HepG2 (cell line): Measurements from ENCODE around the gene ACSL1. TPM values are rescaled to one million over a fixed set of nuclear protein-coding genes. Genes with fewer than 3 reads are reported as not detected.

Experiments
- ETV5 ChIP-seq: IDR thresholded peaks from 2 replicates; pipeline ENCODE4 v1.6.1; 2018; ENCODE audit warnings: missing biosample characterization, missing genetic modification reagents, inconsistent platforms, borderline replicate concordance
- FOXJ3 ChIP-seq: sonication (generic); formaldehyde crosslinking; IDR thresholded peaks from 2 replicates; pipeline ENCODE4 v1.4.0; 2020; ENCODE audit warnings: missing genetic modification reagents, mild to moderate bottlenecking, borderline replicate concordance
- HHEX ChIP-seq: IDR thresholded peaks from 2 replicates; pipeline ENCODE4 v1.6.1; 2016; ENCODE audit warnings: control low read depth
- HMG20A ChIP-seq: IDR thresholded peaks from 2 replicates; pipeline ENCODE4 v1.6.1; 2016; ENCODE audit warnings: borderline replicate concordance
- HNF4A ChIP-seq: sonication (generic); formaldehyde crosslinking; IDR thresholded peaks from 2 replicates; pipeline ENCODE4 v1.4.0; 2020; ENCODE audit warnings: missing genetic modification reagents
- MAFK ChIP-seq, 2 experiments: IDR thresholded peaks in 1 of 2; conservative IDR thresholded peaks in 1 of 2; 2 replicates each; pipeline ENCODE4 v1.6.1; 2011; ENCODE audit warnings: improper control_type of control experiment in 2 of 2, low read length in 2 of 2
- NR2F2 ChIP-seq: IDR thresholded peaks from 2 replicates; pipeline ENCODE4 v1.6.1; 2012; ENCODE audit warnings: low read depth, inconsistent platforms, borderline replicate concordance
- NR2F6 ChIP-seq, 2 experiments: IDR thresholded peaks; 2 replicates each; pipeline ENCODE4 v1.6.1; 2016; ENCODE audit warnings: antibody characterized with exemption in 1 of 2, mild to moderate bottlenecking in 1 of 2
- RARA ChIP-seq: IDR thresholded peaks from 2 replicates; pipeline ENCODE4 v1.6.1; 2016; ENCODE audit warnings: missing genetic modification reagents, missing compliant biosample characterization
- YEATS4 ChIP-seq: sonication (generic); formaldehyde crosslinking; IDR thresholded peaks from 2 replicates; pipeline ENCODE4 v1.4.0; 2020; ENCODE audit warnings: missing genetic modification reagents, borderline replicate concordance
- ZNF224 ChIP-seq: sonication (generic); formaldehyde crosslinking; IDR thresholded peaks from 2 replicates; pipeline ENCODE4 v1.5.0; 2020; ENCODE audit warnings: mild to moderate bottlenecking, missing genetic modification reagents
- ZNF484 ChIP-seq: sonication (generic); formaldehyde crosslinking; IDR thresholded peaks from 2 replicates; pipeline ENCODE4 v1.5.1; 2020; ENCODE audit warnings: mild to moderate bottlenecking, low read depth, missing genetic modification reagents, borderline replicate concordance
- ZNF556 ChIP-seq: sonication (generic); formaldehyde crosslinking; IDR thresholded peaks from 2 replicates; pipeline ENCODE4 v1.4.0; 2020; ENCODE audit warnings: mild to moderate bottlenecking, missing genetic modification reagents, borderline replicate concordance
- polyA plus RNA-seq, 8 experiments: library from polyadenylated mRNA; depleted of rRNA in 3 of 8; stranded (reverse) in 7 of 8; unstranded in 1 of 8; fragments of >200 nt; fragmentation: Illumina TruSeq in 4 of 8; extraction: Trizol in 4 of 8; gene quantifications; 2 replicates each; pipeline versions ENCODE4 v1.2.1 to v1.2.3, GENCODE V29; 2011 to 2016; ENCODE audit warnings: low read depth in 4 of 8, missing spikeins in 1 of 8, mixed read lengths in 1 of 8; ENCODE audit not compliant: insufficient read depth in 1 of 8
- total RNA-seq, 5 experiments: library from RNA; depleted of rRNA; stranded (reverse); fragments of >200 nt; fragmentation: Illumina TruSeq; extraction: Trizol; gene quantifications; 2 replicates each; pipeline ENCODE4 v1.2.3, GENCODE V29; 2016; ENCODE audit warnings: low read depth in 1 of 5
- TF ChIP-seq, protein P1 (sequence below): sonication (generic); formaldehyde crosslinking; IDR thresholded peaks from 2 replicates; pipeline ENCODE4 v1.5.1; 2020; ENCODE audit warnings: mild to moderate bottlenecking, missing genetic modification reagents, borderline replicate concordance
- TF ChIP-seq, protein P2 (sequence below): sonication (generic); formaldehyde crosslinking; conservative IDR thresholded peaks from 2 replicates; pipeline ENCODE4 v1.4.0; 2020; ENCODE audit warnings: missing genetic modification reagents
- TF ChIP-seq, protein P3 (sequence below): IDR thresholded peaks from 2 replicates; pipeline ENCODE4 v1.6.1; 2016
- TF ChIP-seq, protein P4 (sequence below): sonication (generic); formaldehyde crosslinking; IDR thresholded peaks from 2 replicates; pipeline ENCODE4 v1.4.0; 2020; ENCODE audit warnings: missing genetic modification reagents
- TF ChIP-seq, protein P5 (sequence below): sonication (generic); formaldehyde crosslinking; IDR thresholded peaks from 2 replicates; pipeline ENCODE4 v1.4.0; 2020; ENCODE audit warnings: missing genetic modification reagents

ACSL1 gene
- total and polyA plus RNA-seq, 2 of the 13 experiments (the other 11 are each of a cell fraction or from before 2014, with no cell fraction given) = 10.0 to 29.8 TPM

DNA sequence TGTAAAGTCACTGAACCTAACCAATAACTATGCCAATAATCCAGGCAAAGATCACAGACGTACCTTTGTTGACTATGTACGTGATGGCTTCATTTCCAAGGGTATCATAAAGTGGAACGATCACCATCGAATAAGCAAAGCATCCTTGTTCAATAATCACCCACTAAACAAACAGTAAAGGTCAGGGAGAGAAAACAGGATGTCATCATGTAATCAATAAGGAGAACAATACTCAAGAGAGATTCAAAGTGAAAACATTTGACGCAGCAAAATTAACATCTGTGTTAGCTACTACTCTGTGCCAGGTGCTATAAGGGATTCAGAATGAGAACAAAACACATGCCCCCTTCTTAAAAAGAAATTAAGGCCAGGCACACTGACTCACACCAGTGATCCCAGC lies 48.9 kb downstream of the ACSL1 start (continued):
- TF ChIP-seq MAFK (conservative IDR thresholded peaks at IDR 0.05 in 1 of 2, IDR thresholded peaks at IDR 0.05 in 1 of 2; ENCODE audit: low read length in 2 of 2) = peak in 1 of 2 experiments; percentile 51; a peak in 3 of 4 replicates
- no peak for TF ChIP-seq ZNF556 (CRISPR knock-in tag)
- no peak for TF ChIP-seq YEATS4
- peak; percentile 28; the same call in 1 of the 2 replicates for TF ChIP-seq ETV5 (CRISPR knock-in tag)
- peak; percentile 90 for TF ChIP-seq HHEX (CRISPR knock-in tag)
- TF ChIP-seq FOXJ3 (CRISPR knock-in tag) = peak; percentile 45; the same call in 1 of the 2 replicates
- TF ChIP-seq ZNF484 (CRISPR knock-in tag) = no peak
- 0 out of 2 replicates have a peak, but pooled peaks have one; percentile 9 for TF ChIP-seq HNF4A
- TF ChIP-seq, protein P1, sequence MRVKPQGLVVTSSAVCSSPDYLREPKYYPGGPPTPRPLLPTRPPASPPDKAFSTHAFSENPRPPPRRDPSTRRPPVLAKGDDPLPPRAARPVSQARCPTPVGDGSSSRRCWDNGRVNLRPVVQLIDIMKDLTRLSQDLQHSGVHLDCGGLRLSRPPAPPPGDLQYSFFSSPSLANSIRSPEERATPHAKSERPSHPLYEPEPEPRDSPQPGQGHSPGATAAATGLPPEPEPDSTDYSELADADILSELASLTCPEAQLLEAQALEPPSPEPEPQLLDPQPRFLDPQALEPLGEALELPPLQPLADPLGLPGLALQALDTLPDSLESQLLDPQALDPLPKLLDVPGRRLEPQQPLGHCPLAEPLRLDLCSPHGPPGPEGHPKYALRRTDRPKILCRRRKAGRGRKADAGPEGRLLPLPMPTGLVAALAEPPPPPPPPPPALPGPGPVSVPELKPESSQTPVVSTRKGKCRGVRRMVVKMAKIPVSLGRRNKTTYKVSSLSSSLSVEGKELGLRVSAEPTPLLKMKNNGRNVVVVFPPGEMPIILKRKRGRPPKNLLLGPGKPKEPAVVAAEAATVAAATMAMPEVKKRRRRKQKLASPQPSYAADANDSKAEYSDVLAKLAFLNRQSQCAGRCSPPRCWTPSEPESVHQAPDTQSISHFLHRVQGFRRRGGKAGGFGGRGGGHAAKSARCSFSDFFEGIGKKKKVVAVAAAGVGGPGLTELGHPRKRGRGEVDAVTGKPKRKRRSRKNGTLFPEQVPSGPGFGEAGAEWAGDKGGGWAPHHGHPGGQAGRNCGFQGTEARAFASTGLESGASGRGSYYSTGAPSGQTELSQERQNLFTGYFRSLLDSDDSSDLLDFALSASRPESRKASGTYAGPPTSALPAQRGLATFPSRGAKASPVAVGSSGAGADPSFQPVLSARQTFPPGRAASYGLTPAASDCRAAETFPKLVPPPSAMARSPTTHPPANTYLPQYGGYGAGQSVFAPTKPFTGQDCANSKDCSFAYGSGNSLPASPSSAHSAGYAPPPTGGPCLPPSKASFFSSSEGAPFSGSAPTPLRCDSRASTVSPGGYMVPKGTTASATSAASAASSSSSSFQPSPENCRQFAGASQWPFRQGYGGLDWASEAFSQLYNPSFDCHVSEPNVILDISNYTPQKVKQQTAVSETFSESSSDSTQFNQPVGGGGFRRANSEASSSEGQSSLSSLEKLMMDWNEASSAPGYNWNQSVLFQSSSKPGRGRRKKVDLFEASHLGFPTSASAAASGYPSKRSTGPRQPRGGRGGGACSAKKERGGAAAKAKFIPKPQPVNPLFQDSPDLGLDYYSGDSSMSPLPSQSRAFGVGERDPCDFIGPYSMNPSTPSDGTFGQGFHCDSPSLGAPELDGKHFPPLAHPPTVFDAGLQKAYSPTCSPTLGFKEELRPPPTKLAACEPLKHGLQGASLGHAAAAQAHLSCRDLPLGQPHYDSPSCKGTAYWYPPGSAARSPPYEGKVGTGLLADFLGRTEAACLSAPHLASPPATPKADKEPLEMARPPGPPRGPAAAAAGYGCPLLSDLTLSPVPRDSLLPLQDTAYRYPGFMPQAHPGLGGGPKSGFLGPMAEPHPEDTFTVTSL (CRISPR knock-in tag) = 0 out of 2 replicates have a peak, but pooled peaks have one; percentile 20
- TF ChIP-seq ZNF224 (CRISPR knock-in tag) = no peak
- TF ChIP-seq, protein P2, sequence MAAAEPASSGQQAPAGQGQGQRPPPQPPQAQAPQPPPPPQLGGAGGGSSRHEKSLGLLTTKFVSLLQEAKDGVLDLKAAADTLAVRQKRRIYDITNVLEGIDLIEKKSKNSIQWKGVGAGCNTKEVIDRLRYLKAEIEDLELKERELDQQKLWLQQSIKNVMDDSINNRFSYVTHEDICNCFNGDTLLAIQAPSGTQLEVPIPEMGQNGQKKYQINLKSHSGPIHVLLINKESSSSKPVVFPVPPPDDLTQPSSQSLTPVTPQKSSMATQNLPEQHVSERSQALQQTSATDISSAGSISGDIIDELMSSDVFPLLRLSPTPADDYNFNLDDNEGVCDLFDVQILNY (CRISPR knock-in tag) = no peak
- peak; percentile 88 for TF ChIP-seq NR2F2
- TF ChIP-seq, protein P3, sequence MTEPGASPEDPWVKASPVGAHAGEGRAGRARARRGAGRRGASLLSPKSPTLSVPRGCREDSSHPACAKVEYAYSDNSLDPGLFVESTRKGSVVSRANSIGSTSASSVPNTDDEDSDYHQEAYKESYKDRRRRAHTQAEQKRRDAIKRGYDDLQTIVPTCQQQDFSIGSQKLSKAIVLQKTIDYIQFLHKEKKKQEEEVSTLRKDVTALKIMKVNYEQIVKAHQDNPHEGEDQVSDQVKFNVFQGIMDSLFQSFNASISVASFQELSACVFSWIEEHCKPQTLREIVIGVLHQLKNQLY (CRISPR knock-in tag) = no peak
- TF ChIP-seq, protein P4, sequence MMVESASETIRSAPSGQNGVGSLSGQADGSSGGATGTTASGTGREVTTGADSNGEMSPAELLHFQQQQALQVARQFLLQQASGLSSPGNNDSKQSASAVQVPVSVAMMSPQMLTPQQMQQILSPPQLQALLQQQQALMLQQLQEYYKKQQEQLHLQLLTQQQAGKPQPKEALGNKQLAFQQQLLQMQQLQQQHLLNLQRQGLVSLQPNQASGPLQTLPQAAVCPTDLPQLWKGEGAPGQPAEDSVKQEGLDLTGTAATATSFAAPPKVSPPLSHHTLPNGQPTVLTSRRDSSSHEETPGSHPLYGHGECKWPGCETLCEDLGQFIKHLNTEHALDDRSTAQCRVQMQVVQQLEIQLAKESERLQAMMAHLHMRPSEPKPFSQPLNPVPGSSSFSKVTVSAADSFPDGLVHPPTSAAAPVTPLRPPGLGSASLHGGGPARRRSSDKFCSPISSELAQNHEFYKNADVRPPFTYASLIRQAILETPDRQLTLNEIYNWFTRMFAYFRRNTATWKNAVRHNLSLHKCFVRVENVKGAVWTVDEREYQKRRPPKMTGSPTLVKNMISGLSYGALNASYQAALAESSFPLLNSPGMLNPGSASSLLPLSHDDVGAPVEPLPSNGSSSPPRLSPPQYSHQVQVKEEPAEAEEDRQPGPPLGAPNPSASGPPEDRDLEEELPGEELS (CRISPR knock-in tag) = peak; percentile 67; the same call in 1 of the 2 replicates
- TF ChIP-seq NR2F6 (IDR thresholded peaks at IDR 0.05) = peak; percentile 89
- TF ChIP-seq NR2F6 (CRISPR knock-in tag; IDR thresholded peaks at IDR 0.05) = peak; percentile 64; the same call in 1 of the 2 replicates
- peak; percentile 50 for TF ChIP-seq RARA (CRISPR knock-in tag)
- TF ChIP-seq HMG20A (CRISPR knock-in tag) = peak; percentile 17; the same call in 1 of the 2 replicates
- TF ChIP-seq, protein P5, sequence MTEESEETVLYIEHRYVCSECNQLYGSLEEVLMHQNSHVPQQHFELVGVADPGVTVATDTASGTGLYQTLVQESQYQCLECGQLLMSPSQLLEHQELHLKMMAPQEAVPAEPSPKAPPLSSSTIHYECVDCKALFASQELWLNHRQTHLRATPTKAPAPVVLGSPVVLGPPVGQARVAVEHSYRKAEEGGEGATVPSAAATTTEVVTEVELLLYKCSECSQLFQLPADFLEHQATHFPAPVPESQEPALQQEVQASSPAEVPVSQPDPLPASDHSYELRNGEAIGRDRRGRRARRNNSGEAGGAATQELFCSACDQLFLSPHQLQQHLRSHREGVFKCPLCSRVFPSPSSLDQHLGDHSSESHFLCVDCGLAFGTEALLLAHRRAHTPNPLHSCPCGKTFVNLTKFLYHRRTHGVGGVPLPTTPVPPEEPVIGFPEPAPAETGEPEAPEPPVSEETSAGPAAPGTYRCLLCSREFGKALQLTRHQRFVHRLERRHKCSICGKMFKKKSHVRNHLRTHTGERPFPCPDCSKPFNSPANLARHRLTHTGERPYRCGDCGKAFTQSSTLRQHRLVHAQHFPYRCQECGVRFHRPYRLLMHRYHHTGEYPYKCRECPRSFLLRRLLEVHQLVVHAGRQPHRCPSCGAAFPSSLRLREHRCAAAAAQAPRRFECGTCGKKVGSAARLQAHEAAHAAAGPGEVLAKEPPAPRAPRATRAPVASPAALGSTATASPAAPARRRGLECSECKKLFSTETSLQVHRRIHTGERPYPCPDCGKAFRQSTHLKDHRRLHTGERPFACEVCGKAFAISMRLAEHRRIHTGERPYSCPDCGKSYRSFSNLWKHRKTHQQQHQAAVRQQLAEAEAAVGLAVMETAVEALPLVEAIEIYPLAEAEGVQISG (CRISPR knock-in tag) = no peak
